ENCODE results near the gene GRHPR.

DNA sequence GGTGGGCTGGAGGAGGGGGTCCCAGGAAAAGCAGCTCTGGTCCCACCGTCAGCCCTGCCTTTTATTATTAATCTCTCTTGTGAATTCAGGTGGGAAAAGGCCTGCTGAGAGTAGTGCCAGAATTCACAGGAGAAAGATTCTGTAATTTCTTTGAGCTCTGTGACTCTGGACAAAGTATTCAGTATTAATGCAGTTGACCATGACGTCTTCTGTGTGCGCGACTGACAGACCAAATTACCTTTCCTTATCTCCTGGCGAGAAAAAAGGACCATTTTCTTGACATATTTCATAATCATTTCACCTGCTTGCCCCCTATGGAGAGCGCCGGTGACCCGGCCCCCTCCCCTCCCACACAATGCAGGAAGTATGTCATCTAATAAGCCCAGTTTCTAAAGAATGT is 26.8 kb upstream of the GRHPR start:
- TF ChIP-seq POLR2A (IDR thresholded peaks at IDR 0.05) = no peak
- TF ChIP-seq, protein P1, sequence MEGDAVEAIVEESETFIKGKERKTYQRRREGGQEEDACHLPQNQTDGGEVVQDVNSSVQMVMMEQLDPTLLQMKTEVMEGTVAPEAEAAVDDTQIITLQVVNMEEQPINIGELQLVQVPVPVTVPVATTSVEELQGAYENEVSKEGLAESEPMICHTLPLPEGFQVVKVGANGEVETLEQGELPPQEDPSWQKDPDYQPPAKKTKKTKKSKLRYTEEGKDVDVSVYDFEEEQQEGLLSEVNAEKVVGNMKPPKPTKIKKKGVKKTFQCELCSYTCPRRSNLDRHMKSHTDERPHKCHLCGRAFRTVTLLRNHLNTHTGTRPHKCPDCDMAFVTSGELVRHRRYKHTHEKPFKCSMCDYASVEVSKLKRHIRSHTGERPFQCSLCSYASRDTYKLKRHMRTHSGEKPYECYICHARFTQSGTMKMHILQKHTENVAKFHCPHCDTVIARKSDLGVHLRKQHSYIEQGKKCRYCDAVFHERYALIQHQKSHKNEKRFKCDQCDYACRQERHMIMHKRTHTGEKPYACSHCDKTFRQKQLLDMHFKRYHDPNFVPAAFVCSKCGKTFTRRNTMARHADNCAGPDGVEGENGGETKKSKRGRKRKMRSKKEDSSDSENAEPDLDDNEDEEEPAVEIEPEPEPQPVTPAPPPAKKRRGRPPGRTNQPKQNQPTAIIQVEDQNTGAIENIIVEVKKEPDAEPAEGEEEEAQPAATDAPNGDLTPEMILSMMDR (IDR thresholded peaks at IDR 0.05) = no peak

Data from right lobe of liver (tissue), 4 donors.